ENCODE data around the gene AP1B1.
"Not testable (repeated sequence)": the region's sequence is repeated elsewhere in the genome, so short reads cannot be mapped to it uniquely, and the experiment has no call there.

DNA sequence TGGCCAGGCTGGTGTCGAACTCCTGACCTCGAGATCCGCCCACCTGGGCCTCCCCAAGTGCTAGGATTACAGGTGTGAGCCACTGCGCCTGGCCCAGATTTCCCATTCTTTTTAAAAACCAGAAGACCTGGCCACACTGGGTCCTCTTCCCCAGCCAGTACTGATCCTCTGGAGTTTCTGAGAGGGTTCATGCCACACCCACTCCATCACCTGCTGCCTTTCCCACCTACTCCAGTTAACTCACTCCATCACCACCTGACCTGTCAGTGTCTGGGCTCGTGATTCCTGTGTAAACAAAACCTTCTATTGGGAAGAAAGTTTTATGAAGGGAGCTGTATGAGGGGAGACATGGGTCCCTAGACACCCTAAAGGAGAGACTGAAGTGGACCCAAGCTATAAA, 30.3 kb upstream of the AP1B1 start:
- TF ChIP-seq, protein P1, sequence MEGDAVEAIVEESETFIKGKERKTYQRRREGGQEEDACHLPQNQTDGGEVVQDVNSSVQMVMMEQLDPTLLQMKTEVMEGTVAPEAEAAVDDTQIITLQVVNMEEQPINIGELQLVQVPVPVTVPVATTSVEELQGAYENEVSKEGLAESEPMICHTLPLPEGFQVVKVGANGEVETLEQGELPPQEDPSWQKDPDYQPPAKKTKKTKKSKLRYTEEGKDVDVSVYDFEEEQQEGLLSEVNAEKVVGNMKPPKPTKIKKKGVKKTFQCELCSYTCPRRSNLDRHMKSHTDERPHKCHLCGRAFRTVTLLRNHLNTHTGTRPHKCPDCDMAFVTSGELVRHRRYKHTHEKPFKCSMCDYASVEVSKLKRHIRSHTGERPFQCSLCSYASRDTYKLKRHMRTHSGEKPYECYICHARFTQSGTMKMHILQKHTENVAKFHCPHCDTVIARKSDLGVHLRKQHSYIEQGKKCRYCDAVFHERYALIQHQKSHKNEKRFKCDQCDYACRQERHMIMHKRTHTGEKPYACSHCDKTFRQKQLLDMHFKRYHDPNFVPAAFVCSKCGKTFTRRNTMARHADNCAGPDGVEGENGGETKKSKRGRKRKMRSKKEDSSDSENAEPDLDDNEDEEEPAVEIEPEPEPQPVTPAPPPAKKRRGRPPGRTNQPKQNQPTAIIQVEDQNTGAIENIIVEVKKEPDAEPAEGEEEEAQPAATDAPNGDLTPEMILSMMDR (conservative IDR thresholded peaks at IDR 0.05 in 1 of 2, IDR thresholded peaks at IDR 0.05 in 1 of 2; ENCODE audit: extremely low read depth in 1 of 2, insufficient read depth in 1 of 2, low read depth in 1 of 2, low read length in 2 of 2) = not testable (repeated sequence)
- TF ChIP-seq EZH2 (IDR thresholded peaks at IDR 0.05; ENCODE audit: borderline replicate concordance, low read length) = not testable (repeated sequence)

Measured in mammary epithelial cell (primary cell).